ENCODE results near the gene SYCP2.
"Not testable (repeated sequence)": the region's sequence is repeated elsewhere in the genome, so short reads cannot be mapped to it uniquely, and the experiment has no call there.

Gene SYCP2

GRCh38 chr20:59890035-59890434, 43.4 kb downstream of the SYCP2 start:
- H3K27ac ChIP-seq (ENCODE audit: low read length); H3K4me3 ChIP-seq (ENCODE audit: low read length); H3K27me3 ChIP-seq (ENCODE audit: insufficient read depth, low read length); H3K9me3 ChIP-seq (ENCODE audit: insufficient read depth, low read depth, low read length); H3K9ac ChIP-seq (ENCODE audit: low read depth, low read length); H3K36me3 ChIP-seq (ENCODE audit: insufficient read depth, low read depth, low read length); H3K4me1 ChIP-seq (ENCODE audit: insufficient read depth, low read length): not testable (repeated sequence)

GRCh38 chr20:59888050-59888449, 45.4 kb downstream of the SYCP2 start:
- H3K36me3 ChIP-seq (ENCODE audit: insufficient read depth, low read depth, low read length) = no peaks in the 10 kb centered on the region
- H3K27ac ChIP-seq (ENCODE audit: low read length) = no peak overlapping the region
- H3K4me1 ChIP-seq (ENCODE audit: insufficient read depth, low read length) = no peaks in the 10 kb centered on the region
- H3K27me3 ChIP-seq (ENCODE audit: insufficient read depth, low read length) = no peaks in the 10 kb centered on the region
- H3K9ac ChIP-seq (ENCODE audit: low read depth, low read length) = no peak overlapping the region
- no peak overlapping the region for H3K4me3 ChIP-seq (ENCODE audit: low read length)
- no peaks in the 10 kb centered on the region for H3K9me3 ChIP-seq (ENCODE audit: insufficient read depth, low read depth, low read length)

- Histone ChIP-seq H3K27ac (ENCODE audit: low read length) (no peak overlapping the region), H3K4me3 (ENCODE audit: low read length) (no peak overlapping the region), H3K9me3 (ENCODE audit: insufficient read depth, low read depth, low read length) (no peaks in the 10 kb centered on the region), H3K9ac (ENCODE audit: low read depth, low read length) (no peak overlapping the region), H3K4me1 (ENCODE audit: insufficient read depth, low read length) (no peaks in the 10 kb centered on the region), H3K27me3 (ENCODE audit: insufficient read depth, low read length) (no peaks in the 10 kb centered on the region), H3K36me3 (ENCODE audit: insufficient read depth, low read depth, low read length) (no peaks in the 10 kb centered on the region)
Measured at GRCh38 chr20:59884494-59884893, 48.9 kb downstream of the SYCP2 start.

- H3K36me3 ChIP-seq (ENCODE audit: insufficient read depth, low read depth, low read length) = no peaks in the 10 kb centered on the region
- H3K9me3 ChIP-seq (ENCODE audit: insufficient read depth, low read depth, low read length) = no peaks in the 10 kb centered on the region
- H3K27me3 ChIP-seq (ENCODE audit: insufficient read depth, low read length) = no peaks in the 10 kb centered on the region
- no peak overlapping the region for H3K27ac ChIP-seq (ENCODE audit: low read length)
- no peaks in the 10 kb centered on the region for H3K4me1 ChIP-seq (ENCODE audit: insufficient read depth, low read length)
- no peak overlapping the region for H3K9ac ChIP-seq (ENCODE audit: low read depth, low read length)
- no peak overlapping the region for H3K4me3 ChIP-seq (ENCODE audit: low read length)
Measured at GRCh38 chr20:59880198-59880597, 53.2 kb downstream of the SYCP2 start.

- H3K4me1 ChIP-seq (ENCODE audit: insufficient read depth, low read length) = no peaks in the 10 kb centered on the region
Measured at GRCh38 chr20:59873409-59873808, 60.0 kb downstream of the SYCP2 start.

GRCh38 chr20:59871096-59871495, 62.3 kb downstream of the SYCP2 start:
- Histone ChIP-seq H3K27ac (ENCODE audit: low read length) (no peak overlapping the region), H3K9ac (ENCODE audit: low read depth, low read length) (no peak overlapping the region), H3K27me3 (ENCODE audit: insufficient read depth, low read length) (no peaks in the 10 kb centered on the region), H3K4me3 (ENCODE audit: low read length) (no peak overlapping the region), H3K9me3 (ENCODE audit: insufficient read depth, low read depth, low read length) (no peaks in the 10 kb centered on the region), H3K4me1 (ENCODE audit: insufficient read depth, low read length) (no peaks in the 10 kb centered on the region), H3K36me3 (ENCODE audit: insufficient read depth, low read depth, low read length) (no peaks in the 10 kb centered on the region)

More at GRCh38 chr20:59873409-59873808, 60.0 kb downstream of the SYCP2 start:
- Histone ChIP-seq H3K36me3 (ENCODE audit: insufficient read depth, low read depth, low read length) (no peaks in the 10 kb centered on the region), H3K27me3 (ENCODE audit: insufficient read depth, low read length) (no peaks in the 10 kb centered on the region), H3K9me3 (ENCODE audit: insufficient read depth, low read depth, low read length) (no peaks in the 10 kb centered on the region), H3K9ac (ENCODE audit: low read depth, low read length) (no peak overlapping the region), H3K4me3 (ENCODE audit: low read length) (no peak overlapping the region), H3K27ac (ENCODE audit: low read length) (no peak overlapping the region)

GRCh38 chr20:59866338-59866737, 67.1 kb downstream of the SYCP2 start:
- Histone ChIP-seq H3K4me1 (ENCODE audit: insufficient read depth, low read length) (no peaks in the 10 kb centered on the region), H3K4me3 (ENCODE audit: low read length) (no peak overlapping the region), H3K36me3 (ENCODE audit: insufficient read depth, low read depth, low read length) (no peaks in the 10 kb centered on the region), H3K27me3 (ENCODE audit: insufficient read depth, low read length) (peaks cover 6% of the 10 kb centered on the region), H3K27ac (ENCODE audit: low read length) (no peak overlapping the region), H3K9me3 (ENCODE audit: insufficient read depth, low read depth, low read length) (no peaks in the 10 kb centered on the region), H3K9ac (ENCODE audit: low read depth, low read length) (no peak overlapping the region)

- Histone ChIP-seq H3K27ac (ENCODE audit: low read length) (no peak overlapping the region), H3K4me3 (ENCODE audit: low read length) (no peak overlapping the region), H3K36me3 (ENCODE audit: insufficient read depth, low read depth, low read length) (no peaks in the 10 kb centered on the region), H3K9ac (ENCODE audit: low read depth, low read length) (no peak overlapping the region), H3K27me3 (ENCODE audit: insufficient read depth, low read length) (peaks cover 6% of the 10 kb centered on the region), H3K9me3 (ENCODE audit: insufficient read depth, low read depth, low read length) (no peaks in the 10 kb centered on the region), H3K4me1 (ENCODE audit: insufficient read depth, low read length) (no peaks in the 10 kb centered on the region)
Measured at GRCh38 chr20:59864726-59865125, 68.7 kb downstream of the SYCP2 start.

GRCh38 chr20:59863058-59863457, 70.4 kb downstream of the SYCP2 start:
- no peaks in the 10 kb centered on the region for H3K36me3 ChIP-seq (ENCODE audit: insufficient read depth, low read depth, low read length)
- H3K9me3 ChIP-seq (ENCODE audit: insufficient read depth, low read depth, low read length) = no peaks in the 10 kb centered on the region
- no peak overlapping the region for H3K9ac ChIP-seq (ENCODE audit: low read depth, low read length)
- H3K4me3 ChIP-seq (ENCODE audit: low read length) = no peak overlapping the region
- H3K27ac ChIP-seq (ENCODE audit: low read length) = no peak overlapping the region
- H3K4me1 ChIP-seq (ENCODE audit: insufficient read depth, low read length) = no peaks in the 10 kb centered on the region
- H3K27me3 ChIP-seq (ENCODE audit: insufficient read depth, low read length) = peaks cover 6% of the 10 kb centered on the region

- Histone ChIP-seq H3K9ac (ENCODE audit: low read depth, low read length) (no peak overlapping the region), H3K27me3 (ENCODE audit: insufficient read depth, low read length) (peaks cover 6% of the 10 kb centered on the region), H3K4me3 (ENCODE audit: low read length) (no peak overlapping the region), H3K36me3 (ENCODE audit: insufficient read depth, low read depth, low read length) (no peaks in the 10 kb centered on the region), H3K4me1 (ENCODE audit: insufficient read depth, low read length) (no peaks in the 10 kb centered on the region), H3K27ac (ENCODE audit: low read length) (no peak overlapping the region), H3K9me3 (ENCODE audit: insufficient read depth, low read depth, low read length) (no peaks in the 10 kb centered on the region; the same call in 1 of the 2 replicates)
Measured at GRCh38 chr20:59861401-59861800, 72.0 kb downstream of the SYCP2 start.

GRCh38 chr20:59858425-59858824, 75.0 kb downstream of the SYCP2 start:
- H3K4me1 ChIP-seq (ENCODE audit: insufficient read depth, low read length) = no peaks in the 10 kb centered on the region
- H3K9ac ChIP-seq (ENCODE audit: low read depth, low read length) = no peak overlapping the region
- H3K9me3 ChIP-seq (ENCODE audit: insufficient read depth, low read depth, low read length) = no peaks in the 10 kb centered on the region; the same call in 1 of the 2 replicates
- peaks cover 6% of the 10 kb centered on the region for H3K27me3 ChIP-seq (ENCODE audit: insufficient read depth, low read length)
- no peak overlapping the region for H3K27ac ChIP-seq (ENCODE audit: low read length)
- H3K4me3 ChIP-seq (ENCODE audit: low read length) = no peak overlapping the region
- H3K36me3 ChIP-seq (ENCODE audit: insufficient read depth, low read depth, low read length) = no peaks in the 10 kb centered on the region

- H3K36me3 ChIP-seq (ENCODE audit: insufficient read depth, low read depth, low read length) = no peaks in the 10 kb centered on the region
- H3K4me1 ChIP-seq (ENCODE audit: insufficient read depth, low read length) = no peaks in the 10 kb centered on the region
Measured at GRCh38 chr20:59857966-59858365, 75.5 kb downstream of the SYCP2 start.

GRCh38 chr20:59856941-59857340, 76.5 kb downstream of the SYCP2 start:
- not testable (repeated sequence) for H3K4me1 ChIP-seq (ENCODE audit: insufficient read depth, low read length); H3K9ac ChIP-seq (ENCODE audit: low read depth, low read length); H3K27ac ChIP-seq (ENCODE audit: low read length); H3K4me3 ChIP-seq (ENCODE audit: low read length); H3K36me3 ChIP-seq (ENCODE audit: insufficient read depth, low read depth, low read length); H3K27me3 ChIP-seq (ENCODE audit: insufficient read depth, low read length); H3K9me3 ChIP-seq (ENCODE audit: insufficient read depth, low read depth, low read length)

More at GRCh38 chr20:59857966-59858365, 75.5 kb downstream of the SYCP2 start:
- H3K9me3 ChIP-seq (ENCODE audit: insufficient read depth, low read depth, low read length) = no peaks in the 10 kb centered on the region; the same call in 1 of the 2 replicates
- no peak overlapping the region for H3K9ac ChIP-seq (ENCODE audit: low read depth, low read length)
- peaks cover 6% of the 10 kb centered on the region for H3K27me3 ChIP-seq (ENCODE audit: insufficient read depth, low read length)
- no peak overlapping the region for H3K27ac ChIP-seq (ENCODE audit: low read length)
- no peak overlapping the region for H3K4me3 ChIP-seq (ENCODE audit: low read length)

Data from iPS-20b (cell line).